NT2/D1 (cell line): ENCODE results near the gene CD22.

Experiments used
- YY1 ChIP-seq: IDR thresholded peaks from 2 replicates; pipeline ENCODE4 v1.6.1; 2011; ENCODE audit not compliant: insufficient read length, insufficient read depth
- ZNF274 ChIP-seq: IDR thresholded peaks from 2 replicates; pipeline ENCODE4 v1.6.1; 2011; ENCODE audit warnings: mild to moderate bottlenecking, low read depth, low read length

DNA sequence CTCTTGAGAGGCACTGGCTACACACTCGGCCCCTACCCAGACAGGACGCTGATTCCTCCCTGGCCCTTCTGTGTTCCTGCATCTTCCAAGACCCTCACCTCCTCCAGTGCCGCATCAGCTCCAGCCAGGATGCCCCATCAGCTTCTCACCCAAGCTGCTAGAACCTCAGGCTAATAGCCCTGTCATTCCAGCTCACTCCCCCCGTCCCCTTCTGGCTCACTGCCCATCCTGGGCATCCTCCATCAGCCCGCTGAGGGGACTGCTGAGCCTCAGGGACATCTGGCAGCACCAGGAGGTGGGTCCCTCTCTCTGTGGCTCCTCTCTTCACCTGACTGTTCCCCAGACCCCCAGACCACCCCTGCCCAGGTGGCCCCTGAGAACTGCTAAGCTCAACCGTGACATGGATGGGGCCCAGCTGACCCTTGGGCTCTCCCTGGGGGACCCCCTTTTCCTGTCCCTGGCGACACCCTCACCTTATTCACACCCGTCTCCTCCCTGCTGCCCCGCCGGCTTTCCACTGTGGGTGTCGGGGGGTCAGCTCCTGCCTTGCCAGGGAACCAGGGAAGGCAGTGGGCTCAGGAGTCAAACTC, 34.1 kb downstream of the CD22 start:
- TF ChIP-seq ZNF274 (no peak), YY1 (no peak)
